Right ventricle myocardium superior (tissue), 1 donor: Measurements from ENCODE around the gene SLC25A41. TPM values are rescaled to one million over a fixed set of nuclear protein-coding genes. Genes with fewer than 3 reads are reported as not detected.

Source experiments
- ATAC-seq: fragments of 200-7000 bp; cut with Tn5 transposase; one replicate; pipeline ENCODE4 v1.9.1; 2020; ENCODE audit warnings: mild to moderate bottlenecking; ENCODE audit not compliant: poor library complexity
- DNase-seq: peaks from one replicate; pipeline ENCODE4 v3.0.0-alpha.2; 2020
- intact Hi-C: fragments of 100-400 bp; cut with DNase I; formaldehyde crosslinking; loops from one replicate; pipeline ENCODE4 v1.11.2; 2022
- microRNA-seq: library from miRNA; unstranded; fragments of <30 nt; microRNA quantifications from one replicate; pipeline ENCODE4 v1.2.0, GENCODE V29; 2020
- total RNA-seq: library from RNA; stranded (reverse); fragmentation: NEBNext Ultra II Directional; extraction: Animal tissue kit (Norgen Biotek cat#: 25700); gene quantifications from one replicate; pipeline ENCODE4 v1.2.1, GENCODE V29; 2021
- donor health status: DM: no; HTN: yes; CAD: no; lungs with severe emphysema.

SLC25A41 gene
- total RNA-seq, 1 donor from 2014 or later, result not detected

DNA sequence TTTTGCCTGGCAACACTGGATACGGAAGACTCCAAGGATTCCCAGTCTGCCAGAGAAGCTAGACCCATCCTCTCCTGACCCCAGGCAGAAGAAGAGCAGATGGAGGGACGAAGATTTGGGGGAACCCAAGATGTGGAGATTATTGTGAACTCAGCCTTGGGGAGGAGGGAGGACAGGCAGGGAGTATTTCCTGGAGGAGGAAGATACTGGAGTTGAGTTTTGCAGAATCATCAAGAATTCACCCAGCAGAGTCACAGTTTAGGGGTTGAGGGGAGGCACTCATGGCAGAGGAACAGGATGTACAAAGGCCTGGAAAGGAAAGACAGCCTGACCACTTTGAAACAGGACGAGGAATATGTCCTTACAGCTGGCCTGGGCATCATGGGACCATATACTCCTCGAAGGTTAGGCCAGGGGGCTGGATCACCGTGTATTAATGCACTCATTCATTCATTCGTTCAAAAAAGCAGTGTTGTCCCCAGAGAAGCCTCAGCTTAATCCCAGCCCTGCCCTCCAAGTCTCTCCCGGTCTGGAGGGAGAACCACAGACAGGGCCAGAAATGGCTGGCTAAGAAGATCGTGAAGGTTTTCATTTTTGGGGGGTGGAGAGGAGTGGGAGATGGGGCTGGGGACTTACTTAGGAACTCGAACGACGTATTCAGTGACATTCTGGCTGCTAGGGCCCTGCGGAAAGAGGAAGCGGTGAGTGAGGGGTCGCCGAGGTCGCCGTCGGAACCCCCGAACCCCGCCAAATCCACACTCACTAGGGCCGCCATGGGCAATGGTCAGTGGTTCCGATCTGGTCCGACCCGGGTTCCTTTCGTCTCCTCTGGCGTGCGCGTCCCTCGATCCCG, 41.1 kb downstream of the SLC25A41 start:
- intact Hi-C loops, result loop anchor here (5.0 kb wide), 1 partner anchor 65 kb away; the partner anchor contains the start of gene SLC25A23
- ATAC-seq, result no peak
- DNase-seq, result no peak

DNA sequence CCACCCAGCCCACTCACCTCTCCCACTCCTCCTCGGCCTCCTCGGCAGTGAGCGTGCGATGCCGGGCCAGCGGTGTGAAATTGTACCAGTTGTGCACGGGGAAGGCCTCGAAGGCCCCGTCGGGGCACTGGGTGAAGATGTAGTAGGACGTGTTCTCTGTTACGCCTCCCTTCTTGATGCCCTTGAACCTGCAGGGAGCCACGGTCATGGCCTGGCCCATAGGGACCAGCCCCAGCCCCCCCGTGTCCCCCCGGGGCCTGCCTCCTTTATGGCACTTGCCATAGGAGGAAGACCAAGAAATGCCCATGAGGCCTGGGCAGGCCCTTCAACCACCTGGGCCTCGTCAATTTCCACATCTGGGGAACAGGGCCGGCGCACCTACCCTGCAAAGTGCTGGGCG, 46.2 kb downstream of the SLC25A41 start:
- intact Hi-C loops, result no loop called here
- DNase-seq, result no peak
- ATAC-seq, result no peak

DNA sequence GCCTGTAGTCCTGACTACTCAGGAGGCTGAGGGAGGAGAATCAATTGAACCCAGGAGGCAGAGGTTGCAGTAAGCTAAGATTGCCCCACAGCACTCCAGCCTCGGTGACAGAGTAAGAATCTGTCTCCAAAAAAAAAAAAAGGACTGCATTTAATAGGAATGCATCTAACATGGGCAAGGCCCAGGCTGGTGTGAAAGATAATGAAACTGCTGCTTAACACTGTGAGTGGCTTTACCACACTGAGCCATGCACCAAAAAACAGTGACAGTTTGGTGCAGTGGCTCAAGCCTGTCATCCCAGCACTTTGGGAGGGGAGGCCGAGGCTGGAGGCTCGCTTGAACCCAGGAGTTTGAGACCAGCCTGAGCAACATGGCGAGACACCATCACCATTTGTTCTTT, 49.2 kb downstream of the SLC25A41 start:
- DNase-seq (no peak), ATAC-seq (no peak)
- intact Hi-C loops, result no loop called here

DNA sequence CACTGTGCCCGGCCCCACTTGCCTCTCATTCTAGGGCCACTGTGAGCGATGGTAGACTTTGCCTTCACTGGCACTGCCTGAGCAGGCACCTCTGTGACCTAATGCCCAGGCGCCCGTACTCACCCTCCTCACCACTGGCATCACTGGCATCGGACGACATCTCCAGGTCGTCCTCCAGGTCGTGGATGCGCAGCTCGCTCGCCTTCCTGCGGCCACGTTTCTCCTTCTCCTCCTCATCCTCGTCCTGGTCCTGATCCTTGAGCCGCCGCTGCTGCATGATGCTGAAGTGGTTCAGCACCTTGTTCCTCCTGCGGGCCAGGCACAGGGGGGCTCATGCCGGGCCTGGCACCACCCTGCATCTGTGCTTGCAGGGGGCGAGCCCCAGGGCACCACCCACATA, 50.4 kb downstream of the SLC25A41 start:
- ATAC-seq (no peak), DNase-seq (no peak)
- intact Hi-C loops, result no loop called here

DNA sequence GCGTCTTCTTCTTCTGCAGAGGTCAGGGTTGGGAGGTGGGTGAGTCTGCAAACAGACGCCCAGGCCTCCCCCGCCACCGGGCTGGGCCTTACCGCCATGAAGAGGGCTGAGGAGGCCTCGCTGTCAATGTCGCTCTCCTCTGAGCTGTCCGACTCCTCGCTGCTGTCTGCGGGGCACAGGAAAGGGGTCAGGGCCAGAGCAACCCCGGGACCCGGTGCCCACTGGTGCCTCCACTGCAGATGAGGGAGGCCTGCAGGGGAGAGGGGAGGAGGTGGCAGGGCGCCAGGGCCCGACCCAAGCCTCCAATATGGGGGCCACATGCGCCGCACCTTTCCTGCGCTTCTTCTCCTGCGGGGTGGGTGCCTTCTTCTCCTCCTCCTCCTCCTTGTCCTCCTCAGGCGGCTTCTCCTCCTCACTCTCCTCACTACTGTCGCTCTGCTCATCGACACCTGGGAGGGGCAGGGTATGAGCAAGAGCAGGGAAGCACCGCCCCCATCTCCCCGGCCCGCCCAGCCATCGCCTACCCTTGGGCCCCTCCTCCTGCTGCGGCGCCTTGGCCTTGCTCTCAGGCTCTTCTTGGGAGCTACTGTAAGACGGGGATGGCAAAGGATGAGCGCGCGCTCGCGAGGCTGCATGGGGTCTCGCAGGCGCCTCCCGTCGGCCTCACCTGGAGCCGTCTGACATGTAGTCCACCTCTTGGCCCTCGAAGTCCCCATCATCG, 52.4 kb downstream of the SLC25A41 start:
- intact Hi-C loops, result no loop called here
- DNase-seq (no peak), ATAC-seq (no peak)

DNA sequence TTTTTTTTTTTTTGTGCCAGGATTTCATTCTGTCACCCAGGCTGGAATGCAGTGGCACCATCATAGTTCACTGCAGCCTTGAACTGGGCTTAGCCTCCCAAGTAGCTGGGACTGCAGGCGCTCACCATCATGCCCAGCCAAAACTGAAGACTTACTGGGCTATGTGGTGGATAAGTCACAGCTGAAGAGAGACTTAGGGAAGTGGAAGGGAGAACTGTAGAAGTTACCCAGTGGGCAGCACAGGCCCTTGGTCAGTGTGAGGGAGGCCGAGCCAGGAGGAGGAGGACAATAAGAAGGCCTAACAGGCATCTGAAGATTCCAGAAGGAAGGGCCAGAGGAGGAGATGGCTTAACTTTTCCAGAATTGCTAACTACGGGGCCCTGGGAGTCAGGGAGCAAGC, 53.8 kb downstream of the SLC25A41 start:
- ATAC-seq, result no peak
- no peak for DNase-seq
- intact Hi-C loops, result no loop called here

DNA sequence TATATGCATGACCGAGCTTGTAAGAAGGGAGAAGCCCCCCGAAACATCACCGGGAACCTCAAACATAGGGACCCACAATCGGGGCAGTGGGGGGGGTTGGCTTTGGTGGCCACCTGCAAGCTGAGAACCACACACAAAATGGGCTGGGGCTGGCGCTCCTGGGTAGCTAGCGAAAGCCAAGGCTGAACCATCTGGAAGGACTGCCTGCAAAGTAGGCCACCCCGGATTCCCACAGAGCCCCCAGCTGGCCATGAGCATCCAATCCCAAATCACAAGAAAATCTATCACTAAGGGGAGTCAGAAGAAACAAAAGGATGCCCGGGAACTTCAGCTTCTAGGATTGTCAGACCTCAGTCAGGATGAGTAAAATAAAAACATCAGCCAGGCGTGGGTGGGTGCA, 55.1 kb downstream of the SLC25A41 start:
- ATAC-seq, result no peak
- DNase-seq, result no peak
- intact Hi-C loops, result no loop called here

DNA sequence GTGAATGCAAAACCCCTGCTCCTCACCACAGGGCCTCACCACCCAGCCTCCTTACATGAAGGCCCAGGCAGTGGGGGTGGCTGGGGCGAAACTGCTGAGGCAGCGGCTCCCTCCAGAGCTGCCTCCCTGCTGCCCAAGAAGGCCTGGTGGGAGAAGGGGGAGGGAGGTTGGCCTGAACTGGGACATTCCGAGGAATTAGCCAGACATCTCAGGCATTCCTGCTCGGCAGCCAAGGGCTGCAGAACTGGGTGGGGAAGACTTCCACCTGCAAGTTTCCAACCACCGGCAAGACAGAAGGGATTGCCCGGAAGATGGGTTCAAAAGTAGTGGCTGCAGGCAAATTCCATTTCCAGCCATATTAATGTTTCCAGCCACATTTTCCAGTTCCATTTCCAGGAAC, 55.5 kb downstream of the SLC25A41 start:
- no peak for DNase-seq
- intact Hi-C loops, result no loop called here

DNA sequence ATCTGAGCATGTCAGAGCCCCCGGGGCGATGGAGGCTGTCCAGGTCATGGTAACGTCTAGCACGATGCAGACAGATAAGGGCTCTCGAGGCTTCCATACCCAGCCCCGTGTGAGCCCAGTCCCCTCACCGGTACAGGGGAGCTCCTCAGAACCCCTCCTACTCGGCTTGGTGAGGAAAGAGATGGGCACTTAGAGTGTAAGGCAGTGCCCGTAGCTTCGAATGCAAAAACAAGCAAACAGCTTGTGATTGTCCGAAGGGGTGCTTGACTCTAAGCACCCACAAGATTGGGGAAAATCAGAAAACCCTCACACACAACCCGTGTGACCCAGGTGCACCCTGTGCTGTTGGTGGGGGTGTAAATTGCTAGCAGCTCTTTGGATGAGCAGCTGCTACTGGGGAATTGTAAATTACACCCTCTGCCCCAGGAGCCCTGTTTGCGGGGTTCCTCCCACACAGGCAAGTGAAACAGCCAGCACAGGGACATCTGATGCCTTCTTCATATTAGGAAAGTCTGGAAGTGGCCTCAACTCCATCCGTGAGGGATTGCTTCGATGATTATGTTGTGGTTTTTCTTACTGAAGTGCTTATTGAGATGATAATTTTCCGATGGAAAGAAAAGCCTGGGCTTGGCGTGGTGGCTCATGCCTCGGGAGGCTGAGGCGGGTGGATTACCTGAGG, 56.9 kb downstream of the SLC25A41 start:
- DNase-seq, result no peak
- no peak for ATAC-seq
- intact Hi-C loops, result no loop called here

More for the DNA sequence above, 55.5 kb downstream of the SLC25A41 start:
- no peak for ATAC-seq

Small RNAs within 50 kb of the gene (microRNA-seq; reads per million reads assigned to microRNA genes)
- gene MIR3940 (1.3 reads per million), gene MIR6790 (not detected), gene MIR6885 (not detected)

Other genes with a start within 250 kb of the SLC25A41 start
- gene MLLT1, start 153.8 kb downstream of the SLC25A41 start, total RNA-seq, result 37.2 TPM
- not detected for gene ACER1, start 100.2 kb downstream of the SLC25A41 start, total RNA-seq
- 79.7 TPM for gene CLPP, start 72.2 kb downstream of the SLC25A41 start, total RNA-seq
- 134 TPM for gene ALKBH7, start 61.0 kb downstream of the SLC25A41 start, total RNA-seq
- gene PSPN, start 57.8 kb downstream of the SLC25A41 start, total RNA-seq, result 0.75 TPM
- gene GTF2F1, start 40.6 kb downstream of the SLC25A41 start, total RNA-seq, result 30.5 TPM
- gene KHSRP, start 9.0 kb downstream of the SLC25A41 start, total RNA-seq, result 80.8 TPM
- 87.0 TPM for gene SLC25A23, start 26.0 kb upstream of the SLC25A41 start, total RNA-seq
- not detected for gene CRB3, start 30.5 kb upstream of the SLC25A41 start, total RNA-seq
- 0.35 TPM for gene DENND1C, start 48.0 kb upstream of the SLC25A41 start, total RNA-seq
- 10.8 TPM for gene TUBB4A, start 68.5 kb upstream of the SLC25A41 start, total RNA-seq
- 0.51 TPM for gene TNFSF9, start 97.3 kb upstream of the SLC25A41 start, total RNA-seq
- gene CD70, start 157.4 kb upstream of the SLC25A41 start, total RNA-seq, result not detected
- gene TNFSF14, start 236.4 kb upstream of the SLC25A41 start, total RNA-seq, result 0.40 TPM